AG09309 (cell line): Measurements from ENCODE around the gene PTPRM.

Experiments
- DNase-seq: peaks from one replicate; pipeline ENCODE4 v3.0.0-alpha.2; 2010; ENCODE audit warnings: low read depth
- H3K4me3 ChIP-seq: 2 replicates; pipeline ENCODE4 v1.5.1; 2011; ENCODE audit warnings: mild to moderate bottlenecking, low read depth, low read length, moderate library complexity; ENCODE audit not compliant: control insufficient read depth
- TF ChIP-seq, protein P1 (sequence below): IDR thresholded peaks from 2 replicates; pipeline ENCODE4 v1.5.1; 2011; ENCODE audit warnings: mild to moderate bottlenecking, low read depth, low read length, inconsistent platforms; ENCODE audit not compliant: insufficient read depth, control insufficient read depth; ENCODE audit errors: missing control alignments

Gene PTPRM

DNA sequence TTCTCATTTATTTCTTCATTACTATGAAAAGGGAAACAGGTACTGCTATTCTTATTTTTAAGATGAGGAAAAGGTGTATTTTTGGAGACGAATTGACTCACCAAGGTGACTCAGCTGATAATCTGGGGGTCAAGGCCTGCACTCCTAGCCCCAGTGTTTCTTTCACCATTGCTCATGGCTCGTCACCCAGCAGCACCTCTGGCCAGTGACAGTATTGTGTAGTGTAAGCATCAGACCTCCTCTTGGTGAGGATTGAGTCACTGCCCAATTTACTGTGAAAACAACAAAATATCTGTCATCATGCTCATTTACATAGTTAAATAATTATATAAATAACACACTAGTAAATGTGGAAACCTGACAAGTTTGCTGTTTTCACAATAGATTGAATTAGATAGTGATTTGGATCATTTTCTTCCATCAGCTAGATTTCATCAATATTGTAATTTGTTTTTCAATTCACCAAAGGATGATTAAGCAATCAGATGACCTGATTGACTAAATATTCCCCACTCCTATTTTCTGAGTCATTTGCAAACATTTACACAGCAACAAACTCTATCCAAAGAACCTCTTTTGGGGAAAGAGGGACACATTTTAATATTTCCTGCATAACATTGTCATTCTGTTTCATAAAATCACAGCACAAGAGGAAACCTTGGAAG, 549.4 kb downstream of the PTPRM start:
- no peak overlapping the region for H3K4me3 ChIP-seq
- TF ChIP-seq, protein P1, sequence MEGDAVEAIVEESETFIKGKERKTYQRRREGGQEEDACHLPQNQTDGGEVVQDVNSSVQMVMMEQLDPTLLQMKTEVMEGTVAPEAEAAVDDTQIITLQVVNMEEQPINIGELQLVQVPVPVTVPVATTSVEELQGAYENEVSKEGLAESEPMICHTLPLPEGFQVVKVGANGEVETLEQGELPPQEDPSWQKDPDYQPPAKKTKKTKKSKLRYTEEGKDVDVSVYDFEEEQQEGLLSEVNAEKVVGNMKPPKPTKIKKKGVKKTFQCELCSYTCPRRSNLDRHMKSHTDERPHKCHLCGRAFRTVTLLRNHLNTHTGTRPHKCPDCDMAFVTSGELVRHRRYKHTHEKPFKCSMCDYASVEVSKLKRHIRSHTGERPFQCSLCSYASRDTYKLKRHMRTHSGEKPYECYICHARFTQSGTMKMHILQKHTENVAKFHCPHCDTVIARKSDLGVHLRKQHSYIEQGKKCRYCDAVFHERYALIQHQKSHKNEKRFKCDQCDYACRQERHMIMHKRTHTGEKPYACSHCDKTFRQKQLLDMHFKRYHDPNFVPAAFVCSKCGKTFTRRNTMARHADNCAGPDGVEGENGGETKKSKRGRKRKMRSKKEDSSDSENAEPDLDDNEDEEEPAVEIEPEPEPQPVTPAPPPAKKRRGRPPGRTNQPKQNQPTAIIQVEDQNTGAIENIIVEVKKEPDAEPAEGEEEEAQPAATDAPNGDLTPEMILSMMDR, result no peak
- DNase-seq, result no peak

DNA sequence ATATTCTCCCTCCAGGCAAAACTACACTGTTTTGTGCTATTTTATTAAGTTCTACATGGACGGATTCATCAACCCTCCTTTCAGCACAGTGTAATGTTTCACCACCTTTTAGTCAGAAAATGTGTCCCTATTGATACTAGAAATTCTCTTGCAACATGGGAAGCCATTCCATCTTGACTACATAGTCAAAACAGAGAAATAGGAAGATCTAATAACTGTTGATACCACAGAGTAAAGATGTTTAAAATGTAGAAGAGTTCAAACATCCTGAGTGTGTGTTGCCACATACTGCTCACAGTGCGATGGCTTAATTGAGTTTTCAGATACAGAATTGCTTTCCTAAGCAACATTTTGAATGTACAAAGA, 549.9 kb downstream of the PTPRM start:
- TF ChIP-seq, protein P1, result no peak
- no peak overlapping the region for H3K4me3 ChIP-seq
- DNase-seq, result no peak

- no peak overlapping the region for H3K4me3 ChIP-seq
- no peak for DNase-seq
- TF ChIP-seq, protein P1, result no peak
These were observed 554.0 kb downstream of the PTPRM start for GRCh38 chr18:8121101-8121500.

GRCh38 chr18:8121942-8122480, 554.9 kb downstream of the PTPRM start:
- H3K4me3 ChIP-seq, result no peak overlapping the region
- TF ChIP-seq, protein P1, result no peak
- DNase-seq, result no peak

DNA sequence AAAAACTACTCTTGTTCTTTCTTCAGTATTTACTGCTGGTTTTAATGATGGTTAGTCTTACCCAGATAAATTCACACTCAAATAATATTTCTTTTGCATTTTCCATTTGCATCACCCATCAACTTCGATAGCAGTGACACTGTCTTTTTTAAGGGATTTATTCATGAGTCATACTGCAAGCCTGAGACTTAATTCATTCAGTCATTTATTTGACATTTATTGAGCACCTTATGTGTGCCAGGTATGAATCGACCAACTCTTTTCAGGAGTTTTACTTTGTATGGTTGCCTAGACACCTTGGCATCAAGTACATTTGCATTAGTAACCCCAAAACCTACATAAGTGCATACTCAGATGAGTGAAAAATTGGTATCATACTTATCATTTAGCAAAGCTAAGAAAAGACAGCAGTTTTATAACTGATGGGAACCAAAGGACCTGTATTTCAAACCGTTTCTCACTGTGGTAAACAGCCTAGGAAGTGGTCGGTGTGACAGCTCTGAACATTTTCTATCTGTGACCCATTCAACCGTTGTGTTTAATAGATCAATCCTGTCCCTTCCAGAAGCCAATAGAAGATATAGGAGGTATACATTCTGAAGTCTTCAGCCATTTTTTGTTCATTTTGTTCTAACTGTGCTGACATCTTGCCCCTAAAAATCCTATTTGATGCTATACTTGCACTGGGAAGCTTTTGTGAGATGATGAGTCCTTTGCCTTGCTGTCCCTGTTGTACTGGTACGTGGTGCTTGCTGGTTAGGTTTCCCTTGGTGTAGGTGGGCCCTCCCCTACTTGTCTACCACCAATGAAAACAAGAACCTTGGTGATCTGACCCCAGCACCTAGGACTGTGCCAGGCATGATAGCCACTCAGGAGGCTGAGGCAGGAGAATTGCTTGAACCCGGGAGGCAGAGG, 557.4 kb downstream of the PTPRM start:
- TF ChIP-seq, protein P1, result no peak
- DNase-seq, result no peak
- H3K4me3 ChIP-seq, result no peak overlapping the region

DNA sequence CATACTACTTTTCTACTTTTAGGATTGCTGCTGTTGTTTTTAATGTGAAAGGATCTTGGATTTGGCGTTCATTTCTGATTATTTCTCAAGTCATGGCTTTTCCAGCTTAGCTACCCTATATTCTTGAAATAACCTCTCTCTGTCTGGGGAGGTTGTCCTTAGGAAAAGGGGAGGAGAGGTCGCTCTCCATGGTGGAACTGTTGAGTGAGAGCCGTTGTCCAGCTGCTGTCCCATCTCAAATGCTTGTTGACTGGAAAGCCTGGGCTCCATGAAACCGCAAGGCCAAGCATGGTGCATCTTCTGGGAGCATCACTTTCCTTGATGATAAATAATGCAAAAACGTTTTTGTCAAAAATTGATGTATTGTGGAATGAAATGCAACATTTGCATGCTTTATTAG, 563.0 kb downstream of the PTPRM start:
- TF ChIP-seq, protein P1, result no peak
- H3K4me3 ChIP-seq, result no peak overlapping the region
- no peak for DNase-seq
